HG02759 (cell line): Measurements from ENCODE around the gene VKORC1.

Experiments
- ATAC-seq: cut with Tn5 transposase; IDR thresholded peaks from one replicate; pipeline ENCODE4 v1.9.1; 2021; ENCODE audit warnings: mild to moderate bottlenecking, moderate library complexity; ENCODE audit not compliant: unreplicated experiment

VKORC1 gene

GRCh38 chr16:31064882-31065461, 29.6 kb downstream of the VKORC1 start:
- ATAC-seq, result no peak

GRCh38 chr16:31063843-31064611, 30.6 kb downstream of the VKORC1 start:
- ATAC-seq, result no peak

- no peak for ATAC-seq
Measured at GRCh38 chr16:31063495-31063842, 31.1 kb downstream of the VKORC1 start.

GRCh38 chr16:31061813-31062440, 32.7 kb downstream of the VKORC1 start:
- ATAC-seq, result no peak

- no peak for ATAC-seq
Measured at GRCh38 chr16:31061126-31061812, 33.3 kb downstream of the VKORC1 start.

- no peak for ATAC-seq
Measured at GRCh38 chr16:31055613-31056012, 39.0 kb downstream of the VKORC1 start.

GRCh38 chr16:31052114-31052513, 42.5 kb downstream of the VKORC1 start:
- no peak for ATAC-seq

- ATAC-seq, result no peak
Measured at GRCh38 chr16:31050280-31051030, 44.1 kb downstream of the VKORC1 start.

- ATAC-seq, result no peak
Measured at GRCh38 chr16:31043898-31044481, 50.6 kb downstream of the VKORC1 start.

GRCh38 chr16:31043352-31043751, 51.2 kb downstream of the VKORC1 start:
- no peak for ATAC-seq

GRCh38 chr16:31042866-31043265, 51.7 kb downstream of the VKORC1 start:
- ATAC-seq, result no peak
